ENCODE data around the gene FXYD3. TPM values are rescaled to one million over a fixed set of nuclear protein-coding genes. Genes with fewer than 3 reads are reported as not detected.

FXYD3 gene
- total RNA-seq, 1 experiment from 2014 or later, result 17.4 TPM

GRCh38 chr19:35114353-35115176, 1.1 kb upstream of the FXYD3 start:
- Histone ChIP-seq H3K79me2 (ENCODE audit: insufficient read depth, low read length) (no peaks in the 10 kb centered on the region), H2AFZ (ENCODE audit: low read depth, low read length, poor library complexity, severe bottlenecking) (peak overlapping the region; percentile 85), H3K27me3 (ENCODE audit: insufficient read depth, low read length) (no peaks in the 10 kb centered on the region), H3K27ac (ENCODE audit: low read depth, low read length) (peak overlapping the region; percentile 25; the same call in 1 of the 2 replicates), H3K4me1 (ENCODE audit: control insufficient read depth in 1 of 2, insufficient read depth in 2 of 2, low read length in 2 of 2) (peaks cover 18 to 40% of the 10 kb centered on the region in 2 experiments), H3K4me2 (ENCODE audit: low read length) (peak overlapping the region; percentile 81), H3K9me2 (ENCODE audit: insufficient read depth) (no peaks in the 10 kb centered on the region), H3K9me3 (ENCODE audit: control insufficient read depth in 1 of 2, insufficient read depth in 1 of 2, low read depth in 1 of 2, low read length in 2 of 2) (no peaks in the 10 kb centered on the region), H3K36me3 (ENCODE audit: control insufficient read depth in 1 of 2, insufficient read depth in 2 of 2, low read length in 2 of 2) (no peaks in the 10 kb centered on the region), H4K20me1 (ENCODE audit: insufficient read depth) (no peaks in the 10 kb centered on the region), H3K4me3 (replicated peaks in 1 of 2; ENCODE audit: low read depth in 1 of 2, low read length in 2 of 2) (peak overlapping the region; percentile 32 to 54), H3K9ac (ENCODE audit: low read length) (peak overlapping the region; percentile 14)
- DNase-seq (ENCODE audit: low read depth, low spot score) (peak; percentile 51), ATAC-seq (peak; percentile 76)
- TF ChIP-seq SIN3A (IDR thresholded peaks at IDR 0.05; ENCODE audit: low read depth) (no peak), POLR2A (IDR thresholded peaks at IDR 0.05; ENCODE audit: borderline replicate concordance, extremely low read depth, insufficient read depth, insufficient read length) (no peak), RAD21 (IDR thresholded peaks at IDR 0.05; ENCODE audit: low read depth) (peak; percentile 75), CEBPB (IDR thresholded peaks at IDR 0.05; ENCODE audit: low read depth) (no peak), JUND (IDR thresholded peaks at IDR 0.05) (no peak), ELF1 (IDR thresholded peaks at IDR 0.05; ENCODE audit: borderline replicate concordance, low read depth) (no peak), CTCF (IDR thresholded peaks at IDR 0.05 in 2 of 3, conservative IDR thresholded peaks at IDR 0.05 in 1 of 3; ENCODE audit: borderline replicate concordance in 1 of 3, insufficient read depth in 1 of 3, low read depth in 2 of 3, low read length in 2 of 3) (peak; percentile 76 to 99 (median 96)), ZNF274 (IDR thresholded peaks at IDR 0.05; ENCODE audit: low read depth, low read length) (no peak), YY1 (IDR thresholded peaks at IDR 0.05; ENCODE audit: extremely low read depth, insufficient replicate concordance, low read depth, low read length) (no peak), EGR1 (IDR thresholded peaks at IDR 0.05; ENCODE audit: low read depth) (no peak), EZH2 (IDR thresholded peaks at IDR 0.05) (no peak), ATF3 (IDR thresholded peaks at IDR 0.05) (no peak)
- CTCF ChIA-PET, result interaction anchor here (0.7 to 2.3 kb wide), 6 partner anchors 10 to 49 kb away, joined by 3 to 11 read pairs (median 6); partner anchors contain the start of gene LGI4
- intact Hi-C loops (cut with micrococcal nuclease), result no loop called here
- no TSS peak for BruUV-seq (replicated peaks)
- RAD21 ChIA-PET (ENCODE audit: low non-redundant PET in 1 of 2, low total read pairs in 2 of 2, uncharacterized antibody in 2 of 2, unreplicated experiment in 2 of 2), result interaction anchor here in 1 of 2 experiments (1.3 kb wide), 1 partner anchor 27 kb away, joined by 5 read pairs; no protein-coding TSS in a partner anchor
- POLR2A ChIA-PET, result no interaction called here

Data from HCT116 (cell line).